GM04503 (cell line): ENCODE results near the gene STXBP5.
"Not testable (repeated sequence)": the region's sequence is repeated elsewhere in the genome, so short reads cannot be mapped to it uniquely, and the experiment has no call there.

Source experiments
- DNase-seq: peaks from one replicate; pipeline ENCODE4 v3.0.0-alpha.2; 2012; ENCODE audit warnings: low read depth

Gene STXBP5

DNA sequence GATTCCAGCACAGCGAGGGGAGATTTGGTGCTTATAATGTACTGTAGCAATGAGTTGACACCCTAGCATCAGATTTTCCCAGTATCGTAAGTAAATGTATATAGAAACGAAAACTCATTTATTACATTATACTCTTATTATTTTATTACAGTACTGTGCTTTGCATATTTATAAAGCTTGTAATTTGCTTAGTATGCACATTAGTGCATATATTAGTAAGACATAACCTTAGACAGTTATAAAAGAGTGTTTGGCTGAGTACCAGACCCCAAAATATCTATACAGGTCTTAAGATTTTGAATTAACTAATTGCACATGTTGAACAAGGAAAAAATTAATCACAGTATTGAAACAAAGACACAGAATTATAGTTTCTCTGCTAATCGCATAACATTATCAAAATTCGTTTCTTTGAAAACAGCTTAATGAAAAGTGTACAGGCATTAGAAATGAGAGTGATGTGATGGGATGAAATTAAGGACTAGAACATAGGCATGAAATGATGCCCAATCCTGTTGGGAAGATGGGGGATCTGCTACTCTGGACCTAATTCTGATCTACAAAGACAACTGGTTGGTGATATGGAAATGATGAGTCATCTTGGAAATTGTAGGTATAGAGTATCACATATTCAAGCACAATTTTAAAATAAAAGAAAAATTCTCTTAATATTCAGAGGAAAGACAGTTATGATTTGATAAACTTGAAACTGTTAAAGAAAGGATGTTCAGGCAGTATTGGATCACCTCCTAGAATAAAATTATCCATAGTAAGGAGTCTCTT lies 42.8 kb downstream of the STXBP5 start:
- no peak for DNase-seq

DNA sequence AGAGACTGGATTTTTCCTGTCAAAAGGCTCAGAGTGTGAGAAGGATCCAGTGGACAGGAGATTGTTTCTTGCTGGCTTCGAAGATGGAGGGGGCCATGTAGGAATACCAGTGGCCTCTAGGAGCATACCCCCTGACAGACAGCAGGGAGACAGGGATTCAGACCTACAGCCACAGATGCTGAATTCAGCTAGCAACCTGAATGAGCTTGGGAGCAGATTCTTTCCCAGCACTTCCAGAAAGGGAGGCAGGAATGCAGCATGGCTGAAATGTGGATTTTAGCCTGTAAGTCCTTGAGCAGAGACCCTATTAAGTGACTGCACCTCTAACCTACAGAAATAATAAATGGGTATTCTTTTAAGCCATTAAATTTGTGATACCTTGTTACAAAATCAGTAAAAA lies 44.6 kb downstream of the STXBP5 start:
- DNase-seq: no peak

DNA sequence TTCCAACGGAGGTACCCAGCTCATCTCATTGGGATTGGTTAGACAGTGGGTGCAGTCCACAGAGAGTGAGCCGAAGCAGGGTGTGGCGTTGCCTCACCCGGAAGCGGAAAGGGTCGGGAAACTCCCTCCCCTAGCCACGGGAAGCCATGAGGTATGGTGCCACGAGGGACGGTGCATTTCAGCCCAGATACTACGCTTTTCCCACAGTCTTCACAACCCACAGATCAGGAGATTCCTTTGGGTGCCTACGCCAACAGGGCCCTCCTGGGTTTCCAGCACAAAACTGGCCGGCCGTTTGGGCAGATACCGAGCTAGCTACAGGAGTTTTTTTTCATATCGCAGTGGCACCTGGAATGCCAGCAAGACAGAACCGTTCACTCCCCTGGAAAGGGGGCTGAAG lies 46.9 kb downstream of the STXBP5 start:
- no peak for DNase-seq

DNA sequence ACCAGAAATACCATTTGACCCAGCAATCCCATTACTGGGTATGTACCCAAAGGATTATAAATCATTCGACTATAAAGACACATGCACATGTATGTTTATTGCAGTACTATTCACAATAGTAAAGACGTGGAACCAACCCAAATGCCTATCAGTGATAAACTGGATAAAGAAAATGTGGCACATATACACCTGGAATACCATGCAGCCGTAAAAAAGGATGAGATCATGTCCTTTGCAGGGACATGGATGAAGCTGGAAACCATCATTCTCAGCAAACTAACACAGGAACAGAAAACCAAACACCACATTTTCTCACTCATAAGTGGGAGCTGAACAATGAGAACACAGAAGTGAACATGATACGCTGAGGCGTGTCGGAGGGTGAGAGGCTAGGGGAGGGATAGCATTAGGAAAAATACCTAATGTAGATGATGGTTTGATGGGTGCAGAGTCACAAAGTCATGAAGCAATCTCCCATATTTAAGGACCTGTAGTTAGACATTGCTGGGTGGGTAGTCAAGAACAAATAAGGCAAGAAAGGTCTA lies 50.8 kb downstream of the STXBP5 start:
- DNase-seq: not testable (repeated sequence)

DNA sequence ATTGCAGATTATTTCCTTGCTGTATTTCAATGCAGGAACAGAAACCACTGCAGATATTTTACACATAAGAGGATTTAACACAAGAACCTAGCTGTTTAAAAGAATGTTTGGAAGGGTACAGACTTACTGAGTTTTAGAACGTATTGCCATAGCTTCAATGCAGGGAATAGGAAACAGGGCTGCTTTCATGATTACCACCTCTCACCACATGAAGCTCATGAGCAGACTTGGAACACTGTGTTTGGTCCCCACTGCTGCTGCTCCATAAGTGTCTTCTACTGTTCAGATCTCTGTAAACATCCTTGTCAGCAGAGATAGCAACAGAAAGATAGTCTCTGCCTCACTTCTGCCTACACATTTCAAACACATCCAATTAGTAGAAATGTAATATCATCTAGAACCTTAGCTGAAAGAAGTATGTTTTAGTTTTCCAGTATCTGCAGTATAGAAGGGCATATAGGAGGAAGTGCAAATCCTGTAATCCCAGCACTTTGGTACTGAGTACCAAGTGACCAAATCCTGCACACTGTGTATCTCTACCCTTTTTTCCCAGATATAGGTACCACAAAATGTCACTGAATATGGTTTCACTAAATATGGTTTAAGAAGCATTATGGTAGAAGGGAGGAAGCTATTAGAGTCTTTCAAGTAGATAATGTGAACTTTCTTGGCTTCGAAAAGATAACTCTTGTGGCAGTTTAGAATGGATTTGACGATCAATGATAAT lies 51.9 kb downstream of the STXBP5 start:
- DNase-seq: no peak

- no peak for DNase-seq
These were observed 53.5 kb downstream of the STXBP5 start for GRCh38 chr6:147257760-147258159.

DNA sequence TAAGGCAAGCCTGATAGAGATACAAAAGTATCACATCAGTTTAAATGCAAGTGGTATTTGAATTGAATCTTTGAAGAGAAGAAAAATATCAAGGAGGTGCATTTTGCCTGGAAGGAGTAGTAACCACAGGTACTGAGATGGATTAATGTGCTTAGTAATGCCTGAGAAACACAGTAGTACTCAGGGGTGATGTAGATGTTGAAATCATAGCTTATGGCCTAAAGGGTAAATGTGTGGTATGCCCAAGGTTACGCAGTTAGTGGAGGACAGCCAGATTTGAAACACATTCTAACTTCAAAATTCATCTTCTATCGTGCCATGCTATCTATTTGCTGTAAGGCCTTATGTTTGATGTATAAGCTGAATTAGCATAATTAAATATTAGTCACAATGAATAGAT lies 55.9 kb downstream of the STXBP5 start:
- DNase-seq: no peak

DNA sequence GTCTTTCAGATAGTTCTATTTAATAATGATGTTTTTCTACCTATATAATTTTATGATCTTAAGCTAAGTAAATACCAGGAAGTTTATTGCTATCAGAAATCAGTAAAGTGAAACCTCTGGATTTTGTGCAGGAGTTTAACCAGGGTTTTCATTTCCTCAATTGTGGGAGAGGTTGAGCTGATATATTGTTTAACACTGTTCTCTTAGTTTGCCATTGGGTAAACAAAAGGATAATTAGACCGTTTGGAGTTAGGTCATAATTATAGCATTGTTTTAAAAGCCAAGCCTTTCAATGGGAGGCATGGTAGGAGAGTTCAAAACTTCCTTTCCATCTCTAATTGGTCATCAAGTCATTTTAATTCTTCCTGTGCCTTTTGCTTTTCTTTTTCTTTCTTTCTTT lies 58.7 kb downstream of the STXBP5 start:
- no peak for DNase-seq

GRCh38 chr6:147266821-147267220 lies 62.6 kb downstream of the STXBP5 start:
- no peak for DNase-seq

- DNase-seq: no peak
These were observed 63.4 kb downstream of the STXBP5 start for GRCh38 chr6:147267658-147268057.

GRCh38 chr6:147268254-147268653 lies 64.0 kb downstream of the STXBP5 start:
- DNase-seq: no peak

DNA sequence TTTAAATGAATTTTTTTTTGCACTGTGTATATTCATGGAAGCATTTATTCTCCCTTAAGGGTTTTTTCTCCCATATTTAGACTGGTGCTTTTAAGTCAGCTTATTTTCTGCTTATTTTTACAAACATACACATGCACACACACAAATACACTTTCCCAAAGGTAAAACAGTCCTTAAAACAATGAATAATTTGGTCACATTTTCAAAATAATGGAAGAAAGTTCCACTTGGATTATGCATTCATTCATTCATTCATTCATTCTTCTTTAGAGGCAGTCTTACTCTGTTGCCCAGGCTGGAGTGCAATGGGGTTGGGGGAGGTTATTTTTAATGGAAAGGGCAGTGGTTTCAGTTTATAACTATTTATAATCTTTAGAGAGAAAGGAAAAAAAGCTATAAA lies 69.8 kb downstream of the STXBP5 start:
- no peak for DNase-seq

DNA sequence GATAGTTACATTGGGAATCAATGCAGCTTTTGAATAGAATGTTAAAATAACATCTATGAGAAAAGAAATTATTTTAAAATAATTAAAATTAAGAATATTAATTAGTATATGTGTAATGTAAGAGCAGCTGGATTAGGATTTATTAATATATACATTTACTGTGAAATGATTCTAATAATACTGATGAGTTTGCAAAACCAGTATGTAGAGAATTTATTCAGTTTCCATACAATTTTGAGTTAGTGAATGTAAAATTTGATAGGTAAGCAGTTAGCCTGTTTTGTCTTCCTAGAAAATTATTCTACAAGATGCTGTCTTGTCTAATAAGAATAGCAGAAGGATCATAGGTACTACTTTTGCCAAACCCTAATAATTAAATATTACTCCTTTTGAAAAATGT lies 70.6 kb downstream of the STXBP5 start:
- DNase-seq: no peak

- no peak for DNase-seq
These were observed 74.7 kb downstream of the STXBP5 start for GRCh38 chr6:147278891-147279290.

DNA sequence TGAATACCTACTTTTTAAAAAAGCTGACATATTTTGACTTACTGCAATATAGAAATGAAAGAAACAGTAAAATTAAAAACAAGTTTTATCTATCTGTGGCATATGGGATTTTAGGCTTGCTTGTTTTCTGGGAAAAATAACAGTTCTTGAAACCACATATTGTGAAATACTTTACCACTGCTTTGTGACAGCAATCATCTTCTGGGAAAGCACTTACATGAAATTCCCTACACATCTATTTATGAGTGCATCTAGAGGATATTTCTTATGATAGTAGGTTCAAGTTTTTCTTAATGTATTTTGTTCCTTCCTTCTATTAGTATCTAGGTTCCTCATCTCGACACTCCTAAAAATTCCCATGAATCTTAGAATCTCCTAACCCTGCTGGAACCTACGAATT lies 75.2 kb downstream of the STXBP5 start:
- no peak for DNase-seq

- no peak for DNase-seq
These were observed 77.8 kb downstream of the STXBP5 start for GRCh38 chr6:147281895-147282565.

- no peak for DNase-seq
These were observed 78.3 kb downstream of the STXBP5 start for GRCh38 chr6:147282566-147282959.

DNA sequence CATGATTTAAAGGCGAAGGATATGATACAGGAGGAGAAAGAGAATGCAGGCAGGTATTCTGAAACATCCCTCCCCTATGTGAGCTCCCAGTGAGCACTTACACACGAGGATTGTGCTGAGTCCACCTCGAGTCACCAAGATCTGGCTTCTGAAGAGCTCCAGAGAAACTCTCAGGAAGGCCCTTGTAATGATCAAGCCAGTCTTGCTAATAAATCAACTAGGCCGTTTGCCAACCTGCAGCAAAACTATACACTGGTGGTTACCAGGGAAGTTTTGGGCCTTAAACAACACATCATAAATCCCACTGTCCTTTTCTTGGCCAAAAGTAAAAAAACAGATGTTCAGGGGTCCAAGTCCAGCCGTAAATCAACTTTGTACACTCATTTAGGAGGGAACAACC lies 79.2 kb downstream of the STXBP5 start:
- DNase-seq: no peak

- no peak for DNase-seq
These were observed 81.1 kb downstream of the STXBP5 start for GRCh38 chr6:147285087-147285855.

DNA sequence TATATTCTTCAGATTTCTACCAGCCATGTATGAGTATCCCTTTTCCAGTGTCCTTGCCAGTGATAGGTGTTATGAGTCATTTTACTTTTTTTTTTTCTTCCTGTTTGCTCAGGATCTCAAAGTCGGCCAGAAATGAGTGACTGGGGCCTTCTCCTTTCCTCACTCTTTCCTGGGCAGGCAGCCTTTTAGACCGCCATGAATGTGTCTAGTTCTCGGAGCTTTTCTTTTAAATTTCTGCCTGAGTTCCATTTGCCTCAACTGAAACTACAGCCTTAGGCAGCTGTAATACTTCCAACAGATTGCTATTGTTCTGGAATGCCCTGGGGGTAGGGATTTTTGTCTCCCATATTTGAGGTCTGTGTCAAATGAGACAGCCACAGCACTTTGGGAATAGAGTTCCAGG lies 83.7 kb downstream of the STXBP5 start:
- no peak for DNase-seq

DNA sequence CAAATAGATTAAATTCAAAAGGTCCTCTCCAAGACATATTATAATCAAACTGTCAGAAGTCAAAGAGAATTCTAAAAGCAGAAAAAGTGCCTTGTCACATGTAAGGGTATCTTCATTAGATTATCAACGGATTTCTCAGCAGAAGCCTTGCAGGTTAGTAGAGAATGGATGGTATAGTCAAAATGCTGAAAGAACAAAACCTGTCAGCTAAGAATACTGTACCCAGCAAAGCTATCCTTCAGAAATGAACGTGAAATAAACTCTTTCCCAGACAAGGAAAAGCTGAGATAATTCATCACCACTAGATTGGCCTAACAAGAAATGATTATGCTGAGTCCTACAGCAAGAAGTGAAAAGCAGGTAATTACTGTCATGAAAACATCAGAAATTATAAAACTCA lies 92.9 kb downstream of the STXBP5 start:
- no peak for DNase-seq

DNA sequence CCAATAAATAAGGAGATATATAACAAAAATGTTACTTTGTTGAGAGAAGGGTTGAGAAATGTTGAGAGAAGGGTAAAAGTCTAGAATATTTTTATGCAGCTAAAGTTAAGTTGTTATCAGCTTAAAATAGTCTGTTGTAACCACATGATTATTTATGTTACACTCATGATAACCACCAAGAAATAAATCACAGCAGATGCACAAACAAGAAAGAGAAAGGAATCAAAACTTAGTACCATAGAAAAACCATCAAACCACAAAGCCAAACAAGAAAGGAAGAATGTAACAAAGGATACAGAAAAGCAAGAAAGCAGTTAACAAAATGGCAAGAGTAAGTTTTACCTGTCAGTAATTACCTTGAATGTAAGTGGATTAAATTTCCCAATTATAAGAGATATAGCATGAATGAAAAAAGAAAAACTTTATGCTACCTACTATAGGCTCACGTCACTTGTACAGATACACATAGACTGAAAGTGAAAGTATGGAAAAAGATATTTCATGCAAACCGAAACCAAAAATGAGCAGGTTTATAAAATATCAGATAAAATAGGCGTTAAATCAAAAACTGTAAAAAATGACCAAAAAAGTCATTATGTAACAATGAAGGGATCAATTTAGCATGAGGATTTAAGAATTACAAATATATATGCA lies 93.6 kb downstream of the STXBP5 start:
- no peak for DNase-seq
